Stimulated activated CD4-positive, alpha-beta T cell treated with anti-CD3 and anti-CD28 coated beads, TNF-alpha, amount 100 ng/mL, for 48 hours (primary cell): ENCODE data around the gene ZFHX2.
A peak's percentile ranks its signal among the peaks of the same experiment; 100 is the strongest.

Experiments
- DNase-seq, 3 donors: peaks; one replicate each; pipeline ENCODE4 v3.0.0-alpha.2; 2020; ENCODE audit warnings: low read depth in 3 of 3

Gene ZFHX2

DNA sequence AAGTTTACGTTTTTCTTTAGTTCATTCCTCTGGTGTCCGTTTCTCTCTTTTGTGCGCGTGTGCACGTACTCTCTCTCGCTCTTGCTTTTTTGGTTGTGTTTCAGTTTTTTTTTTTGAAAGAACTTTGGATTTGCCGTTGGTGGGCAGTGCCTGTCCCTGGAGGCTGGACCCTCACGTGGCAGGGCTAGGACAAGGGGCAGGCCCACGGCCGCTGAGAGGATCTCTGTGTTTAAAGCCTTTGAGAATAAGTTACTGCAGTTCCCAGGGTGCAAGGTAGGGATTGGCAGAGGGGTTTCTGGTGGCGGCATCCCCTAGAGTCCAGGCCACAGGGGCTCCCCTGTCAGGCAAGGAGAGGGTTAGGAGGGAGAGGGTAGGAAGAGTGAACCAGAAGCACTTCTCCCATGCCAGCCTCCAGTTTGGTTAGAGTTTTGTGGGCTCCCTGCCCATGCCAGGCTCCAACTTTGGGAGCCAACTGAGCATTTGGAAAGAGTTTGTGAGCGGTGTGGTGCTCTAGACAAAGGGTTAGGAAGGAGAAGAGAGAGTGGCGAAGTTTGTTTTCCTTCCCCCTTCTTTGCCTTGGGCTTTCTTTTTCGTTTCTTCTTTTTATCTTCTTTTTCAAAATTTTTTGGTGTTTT lies 30.5 kb downstream of the ZFHX2 start:
- no peak for DNase-seq

DNA sequence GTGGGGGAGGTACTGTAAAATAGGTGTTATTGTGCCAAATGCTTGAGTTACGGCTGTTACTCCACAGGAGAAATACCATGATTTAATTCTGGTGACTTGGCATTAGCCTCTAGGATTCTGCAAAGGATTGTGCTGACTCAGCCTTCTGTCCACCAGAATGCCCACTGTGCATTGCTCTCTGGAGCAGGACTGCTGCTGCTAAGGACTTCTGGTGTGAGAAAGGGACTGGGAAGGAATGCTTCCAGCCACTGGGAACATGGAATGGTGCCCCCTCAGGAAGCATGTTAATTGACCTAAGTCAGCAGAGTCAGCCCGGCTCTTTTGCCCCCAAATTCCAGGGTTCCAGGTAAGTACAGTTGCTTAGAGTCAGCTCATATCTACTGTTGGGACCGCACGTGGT lies 32.9 kb downstream of the ZFHX2 start:
- no peak for DNase-seq

DNA sequence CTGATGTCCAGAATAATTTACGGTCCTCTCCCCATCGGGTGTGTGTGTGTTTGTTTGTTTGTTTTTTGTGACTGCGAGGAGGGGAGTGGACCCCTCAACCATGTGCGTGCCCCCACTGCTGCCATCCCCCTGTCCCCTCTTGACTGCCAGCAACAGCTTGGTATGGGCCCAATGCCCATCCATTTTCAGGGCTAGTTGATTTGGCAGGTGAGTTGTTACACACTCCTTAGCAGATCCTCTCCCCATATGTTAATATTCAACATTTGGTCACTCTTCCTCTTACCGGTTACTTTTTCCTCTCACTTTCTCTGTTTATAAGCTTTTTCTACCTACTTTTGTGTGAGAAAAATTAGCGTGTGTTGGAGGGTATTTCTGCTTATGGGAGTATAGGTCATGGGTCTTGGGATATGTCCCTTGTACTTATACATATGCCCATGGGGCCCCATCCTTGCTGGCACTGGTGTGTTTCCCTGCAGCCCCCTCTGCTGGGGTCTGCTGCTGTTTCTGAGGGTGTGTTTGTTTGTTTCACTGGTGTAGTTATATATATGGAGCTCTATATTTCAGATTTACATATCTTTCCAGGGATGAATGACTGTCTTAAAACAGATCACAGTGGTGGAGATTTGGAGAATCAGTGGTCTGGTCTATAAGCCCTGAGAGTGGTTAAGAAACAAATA lies 33.8 kb downstream of the ZFHX2 start:
- DNase-seq = no peak

DNA sequence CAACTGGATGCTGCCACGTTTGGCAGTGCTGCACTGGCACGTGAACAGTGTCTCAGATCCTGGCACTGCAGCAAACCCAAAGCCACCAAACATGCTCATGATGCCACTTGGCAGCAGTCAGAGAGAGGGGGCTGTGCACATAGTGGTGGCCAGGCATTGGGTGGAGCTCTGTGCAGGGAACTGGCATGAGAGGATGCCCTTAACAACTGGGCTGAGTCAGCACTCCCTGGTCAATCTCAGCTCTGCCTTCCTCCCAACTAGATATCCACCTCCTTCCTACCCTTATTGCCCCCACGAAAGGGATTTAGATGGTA lies 37.0 kb downstream of the ZFHX2 start:
- DNase-seq = no peak

DNA sequence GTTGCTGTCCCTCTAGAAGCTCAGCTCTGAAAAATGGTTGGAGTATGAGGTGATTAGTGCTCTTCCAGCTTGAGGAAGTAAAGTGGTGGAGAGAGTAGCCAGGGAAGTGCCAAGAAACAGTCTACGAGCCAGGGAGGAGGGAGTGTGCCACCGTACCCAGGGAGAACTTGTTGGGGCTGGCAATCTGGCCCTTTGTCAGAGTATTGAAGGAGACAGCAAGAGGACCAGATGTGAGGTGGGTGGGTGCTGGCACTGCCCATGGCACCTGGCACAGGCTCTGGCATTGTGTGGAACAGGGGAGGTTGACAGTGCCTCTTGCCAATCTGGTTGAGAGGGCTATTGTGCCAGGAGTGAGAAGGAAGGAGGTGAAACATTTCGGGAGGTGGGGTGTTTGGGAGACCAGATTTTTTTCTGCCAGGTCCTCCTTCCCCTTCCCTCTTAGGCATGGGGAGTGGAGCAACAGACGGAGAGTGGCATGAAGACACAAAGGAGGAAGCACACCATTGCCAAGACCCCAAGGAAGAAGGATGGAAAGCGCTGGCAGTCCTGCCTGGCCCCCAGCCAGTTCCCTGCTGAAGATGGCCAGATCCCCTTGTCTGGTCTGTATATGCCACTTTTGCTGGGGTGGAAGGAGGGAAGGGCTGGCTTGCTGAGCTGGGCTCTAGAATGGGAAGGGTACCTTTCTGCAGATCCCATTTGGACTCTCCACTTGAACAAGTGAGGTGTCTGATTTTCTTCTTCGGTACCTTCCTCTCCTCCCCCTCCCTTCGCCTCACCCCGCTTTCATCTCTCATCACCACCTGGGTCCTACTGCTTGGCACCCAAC lies 37.5 kb downstream of the ZFHX2 start:
- no peak for DNase-seq

DNA sequence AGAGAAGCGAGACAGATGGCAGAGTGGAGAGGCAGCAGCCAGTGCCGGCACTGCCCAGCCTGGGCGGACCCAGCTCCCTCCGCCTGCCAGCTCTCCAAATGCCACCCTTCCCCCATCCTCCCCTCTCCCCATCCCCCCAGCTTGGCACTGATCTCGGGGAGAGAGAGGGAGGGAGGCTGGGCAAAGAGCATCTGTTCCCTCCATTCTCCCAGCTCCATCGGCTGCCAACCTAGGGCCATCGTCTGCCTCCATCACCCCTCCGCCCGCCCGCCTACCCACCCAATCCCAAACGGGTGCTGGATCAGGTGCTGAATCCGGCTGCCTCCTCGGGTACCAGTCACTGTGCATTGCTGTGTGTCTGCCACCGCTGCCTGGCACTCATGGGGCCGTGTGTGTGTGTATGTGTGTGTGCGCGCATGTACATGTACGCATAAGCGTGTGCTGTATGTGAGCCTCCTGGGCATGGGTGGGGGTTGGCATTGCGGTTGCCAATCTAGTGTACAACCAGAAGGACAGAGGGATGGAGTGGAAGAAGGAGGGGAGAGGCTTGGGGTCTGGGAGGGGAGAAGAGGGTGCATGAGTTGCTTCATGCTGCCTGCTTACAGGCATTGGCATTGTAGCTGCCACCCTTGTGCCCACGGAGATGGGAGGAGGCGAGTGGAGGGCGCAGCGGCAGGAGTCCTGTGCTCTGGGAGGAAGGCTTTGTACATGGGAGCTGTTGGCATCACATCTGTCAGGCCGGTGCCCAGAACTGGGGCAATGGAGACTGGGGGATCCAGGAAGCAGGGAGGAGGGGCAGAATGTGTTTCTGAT lies 38.4 kb downstream of the ZFHX2 start:
- DNase-seq = no peak

DNA sequence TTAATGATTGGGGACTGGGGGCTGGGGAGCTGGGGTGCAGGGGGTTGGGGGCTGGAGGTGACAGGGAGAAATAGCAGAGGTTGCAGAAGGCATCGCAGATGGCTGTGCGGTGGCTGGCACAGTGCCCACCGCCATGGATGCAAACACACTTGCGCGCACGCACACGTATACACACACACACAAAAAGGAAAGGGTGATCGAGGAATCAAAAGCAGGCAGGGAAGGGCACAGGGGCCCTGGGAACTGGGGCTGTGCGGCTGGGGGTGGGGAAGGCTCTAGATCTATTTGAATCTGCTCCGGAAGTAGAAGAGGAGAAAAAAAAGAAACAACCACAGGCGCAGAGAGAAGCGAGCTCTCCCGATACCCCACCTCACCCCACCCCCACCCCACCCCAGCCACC lies 39.4 kb downstream of the ZFHX2 start:
- no peak for DNase-seq

DNA sequence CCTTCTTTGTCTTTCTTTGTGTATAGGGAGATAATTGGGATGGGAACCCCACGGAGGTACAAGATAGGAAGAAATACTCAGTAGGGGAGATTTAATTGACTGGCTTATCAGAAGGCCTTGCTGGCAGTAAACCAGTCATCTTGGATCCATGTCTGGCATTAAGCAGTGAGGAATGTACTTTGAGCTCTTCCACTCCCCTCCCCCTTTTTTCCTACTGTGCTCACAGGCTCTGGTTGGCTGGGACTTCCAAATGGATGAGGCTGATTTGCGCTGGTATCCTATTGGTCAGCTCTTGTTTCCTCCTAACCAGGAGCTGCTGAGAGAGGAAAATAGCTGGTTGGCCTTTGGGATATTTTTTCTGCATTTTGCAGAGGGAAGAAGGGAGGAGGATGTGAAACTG lies 57.3 kb downstream of the ZFHX2 start:
- no peak for DNase-seq

DNA sequence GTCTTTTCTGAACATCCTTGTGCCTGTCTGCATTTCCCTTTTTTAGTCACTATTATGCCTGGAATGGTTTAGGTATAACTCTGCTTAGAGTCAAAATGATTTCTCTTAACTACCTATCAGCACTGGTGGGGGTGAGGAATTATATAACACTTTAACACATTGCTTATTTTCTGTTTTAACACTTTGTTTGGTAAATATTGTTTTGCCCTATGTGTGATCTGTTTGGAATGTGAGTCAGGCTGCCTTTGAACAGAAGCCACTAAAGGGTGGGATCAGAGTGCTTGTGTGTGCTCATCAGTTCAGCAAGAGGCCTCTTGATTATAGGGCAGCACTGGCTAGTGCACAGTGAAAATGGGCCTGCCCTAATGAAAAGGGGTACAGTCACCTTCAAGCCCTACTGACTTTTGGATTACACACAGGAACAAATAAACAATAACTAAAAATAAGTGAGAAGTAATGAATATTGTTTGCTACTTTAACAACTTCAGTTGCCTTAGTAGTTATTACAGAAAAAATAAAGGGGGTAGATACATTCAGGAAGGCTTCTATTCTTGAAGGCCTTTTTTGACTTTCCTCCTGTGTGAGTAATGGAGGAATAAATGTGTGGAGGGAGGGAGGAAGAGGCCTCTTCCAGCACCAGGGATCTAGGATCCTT lies 58.8 kb downstream of the ZFHX2 start:
- no peak for DNase-seq

DNA sequence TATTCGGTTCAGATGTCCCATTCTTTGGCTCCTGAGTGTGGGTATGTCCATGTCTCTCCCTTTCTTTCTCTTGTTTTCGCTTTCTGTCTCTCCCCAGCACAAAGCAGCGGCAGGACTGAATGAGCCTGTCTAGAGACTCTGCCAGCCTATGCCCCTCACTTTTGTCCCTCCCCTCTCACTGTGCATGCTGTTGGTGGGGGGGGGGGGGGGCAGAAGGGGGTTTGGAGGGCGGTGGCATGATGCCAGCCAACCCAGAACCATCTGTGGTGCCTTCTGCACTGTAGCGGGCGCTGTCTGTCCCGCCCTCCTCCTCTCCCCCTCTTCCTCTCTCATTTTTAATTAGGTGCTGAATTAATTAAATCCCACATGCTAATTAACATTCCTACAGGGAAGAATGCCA lies 64.3 kb downstream of the ZFHX2 start:
- no peak for DNase-seq

DNA sequence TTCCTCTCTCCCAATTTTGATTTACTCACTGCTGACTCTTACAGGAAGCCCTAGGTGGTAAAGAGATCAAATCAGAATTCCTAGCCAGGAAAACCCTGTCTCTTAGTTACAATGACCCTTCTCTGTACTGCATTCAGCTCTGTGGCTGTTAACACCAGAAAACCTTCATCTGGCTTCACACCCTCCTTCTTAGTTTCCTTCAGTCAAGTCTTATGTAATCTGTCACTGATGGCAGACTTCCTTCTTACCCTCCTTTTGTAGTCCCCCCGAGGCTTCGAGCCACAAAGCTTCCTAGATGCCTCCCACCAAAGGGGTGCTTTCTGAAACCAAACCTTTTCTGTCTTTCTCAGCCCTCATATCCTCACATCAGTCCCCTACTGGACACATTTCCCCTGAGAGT lies 65.5 kb downstream of the ZFHX2 start:
- DNase-seq = no peak

DNA sequence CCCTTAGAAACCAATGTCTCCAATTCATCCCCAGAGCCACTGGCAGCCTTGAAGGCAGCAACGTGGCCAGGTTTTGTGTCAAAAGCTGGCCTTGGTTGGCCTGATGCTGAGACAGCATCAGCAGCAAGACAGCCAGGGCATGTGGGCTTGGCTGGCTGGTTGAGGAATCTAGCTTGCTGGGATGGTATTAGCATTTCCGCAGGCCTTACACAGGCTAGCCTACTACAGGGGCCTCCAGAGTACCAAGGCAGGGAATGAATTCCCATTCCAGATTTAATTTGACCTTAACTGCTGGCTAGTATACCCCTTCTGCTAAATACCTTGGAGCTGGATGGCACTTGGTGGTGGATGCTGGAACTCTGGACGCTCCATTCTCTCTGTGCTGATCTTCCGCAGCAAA lies 66.2 kb downstream of the ZFHX2 start:
- no peak for DNase-seq

DNA sequence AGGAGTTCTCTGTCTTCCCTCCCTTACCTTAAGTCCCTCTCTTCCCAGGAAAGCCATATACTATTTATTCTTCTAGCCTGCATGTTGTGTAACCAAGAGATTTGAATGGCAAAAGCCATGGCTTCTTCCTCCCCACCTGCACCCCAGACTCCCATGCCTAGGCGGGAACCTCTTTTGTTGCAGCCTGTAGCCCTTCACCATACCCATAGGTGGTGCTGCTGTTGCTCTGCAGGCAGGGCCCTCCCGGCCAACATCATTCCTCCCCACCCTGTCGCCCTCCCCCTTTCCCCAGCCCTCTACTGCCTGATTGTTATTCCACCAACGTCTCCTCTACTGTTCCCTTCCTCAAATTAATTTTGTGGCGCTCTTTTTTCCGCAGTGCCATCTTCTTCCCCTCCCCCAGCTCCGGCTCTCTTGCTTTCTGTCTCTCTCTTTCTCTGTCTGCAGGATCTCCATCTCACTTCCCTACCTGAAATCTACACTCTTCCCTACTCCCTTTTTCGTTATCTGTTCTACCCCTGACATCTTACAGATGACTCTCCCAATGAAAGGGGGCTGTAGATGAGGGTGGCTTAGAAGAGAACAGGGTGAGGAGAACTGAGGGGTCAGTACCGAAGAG lies 68.2 kb downstream of the ZFHX2 start:
- no peak for DNase-seq

DNA sequence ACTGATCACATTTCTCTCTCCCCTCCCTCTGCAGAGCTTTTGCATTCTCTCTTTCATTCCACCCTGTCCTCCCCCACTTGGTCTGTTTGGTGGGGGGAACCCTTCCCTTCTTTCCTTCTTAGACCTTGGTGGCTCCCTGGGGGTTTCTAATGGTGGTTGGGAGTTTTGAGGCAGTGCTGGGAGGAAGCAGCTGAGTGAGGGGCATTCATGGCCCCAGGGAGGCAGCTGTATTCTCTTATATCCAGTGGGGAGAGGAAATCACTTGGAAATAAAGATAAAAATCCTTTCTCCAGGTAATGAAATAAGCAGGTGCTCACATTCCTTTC lies 68.8 kb downstream of the ZFHX2 start:
- no peak for DNase-seq

DNA sequence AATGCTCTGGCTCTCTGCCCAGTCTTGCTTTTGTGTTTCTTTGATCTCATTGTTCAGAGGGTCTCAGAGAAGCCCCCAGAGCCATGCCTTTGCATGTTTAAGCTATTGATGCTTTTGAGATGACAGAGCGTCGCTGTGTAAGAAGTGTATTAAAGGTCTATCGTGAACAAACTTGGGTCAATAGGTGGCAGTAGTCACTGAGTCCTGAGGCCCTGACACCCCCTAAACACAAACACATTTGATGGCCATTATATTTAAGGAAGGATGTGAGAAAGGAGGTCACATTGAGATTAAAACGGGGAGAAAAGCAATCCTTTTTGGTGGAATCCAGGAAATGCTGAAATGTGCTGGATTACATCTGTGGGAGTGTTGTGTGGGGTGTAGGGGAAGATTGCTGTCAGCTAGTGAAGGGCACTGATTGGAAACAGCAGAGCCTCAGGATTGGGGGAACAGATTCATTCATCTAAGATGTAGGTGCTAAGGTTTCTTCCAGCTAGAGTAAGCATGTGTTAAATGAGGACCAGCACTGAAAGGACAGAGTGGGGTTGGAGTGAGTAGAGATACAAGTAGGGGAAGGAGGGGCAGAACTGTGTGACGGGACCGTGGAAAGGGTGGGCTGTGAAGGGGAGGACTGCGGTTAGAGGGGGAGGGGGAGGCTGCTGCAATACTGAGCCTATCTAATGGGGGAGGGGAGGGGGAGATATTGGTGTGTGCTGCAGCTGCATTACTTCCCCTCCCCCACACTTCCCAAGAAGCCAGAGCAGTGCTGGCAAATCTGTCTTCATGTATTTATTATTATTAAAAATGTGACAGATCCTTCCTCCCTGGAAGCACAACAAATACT lies 69.4 kb downstream of the ZFHX2 start:
- DNase-seq = no peak

DNA sequence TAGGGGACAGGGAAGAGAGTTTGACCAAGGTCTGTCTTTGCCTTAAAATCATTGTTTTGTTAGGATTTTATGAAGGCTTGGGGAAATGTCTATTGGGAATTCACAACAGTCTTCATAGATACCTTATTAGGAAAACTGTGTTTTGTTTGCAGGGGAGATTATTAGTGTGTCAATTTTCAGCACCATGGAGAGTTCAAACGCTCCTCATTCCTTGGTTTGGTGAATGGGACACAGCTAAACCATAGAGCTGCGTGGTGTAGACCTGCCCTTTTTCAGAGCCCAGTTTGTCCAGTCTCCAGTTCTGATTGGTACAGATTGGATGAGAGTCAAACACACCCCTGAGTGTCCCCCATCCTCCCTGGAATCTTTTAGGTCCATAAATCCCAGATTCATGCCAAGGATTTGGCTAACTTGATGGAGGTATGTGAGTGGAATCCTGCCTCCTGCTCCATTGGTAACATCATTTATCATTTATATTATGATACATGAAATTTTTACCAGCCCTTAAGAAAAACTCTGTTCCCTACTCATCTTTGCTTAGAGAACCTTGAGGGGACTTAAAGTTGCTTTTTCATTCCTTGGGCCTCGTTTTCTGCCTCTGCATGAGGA lies 70.1 kb downstream of the ZFHX2 start:
- DNase-seq = no peak

DNA sequence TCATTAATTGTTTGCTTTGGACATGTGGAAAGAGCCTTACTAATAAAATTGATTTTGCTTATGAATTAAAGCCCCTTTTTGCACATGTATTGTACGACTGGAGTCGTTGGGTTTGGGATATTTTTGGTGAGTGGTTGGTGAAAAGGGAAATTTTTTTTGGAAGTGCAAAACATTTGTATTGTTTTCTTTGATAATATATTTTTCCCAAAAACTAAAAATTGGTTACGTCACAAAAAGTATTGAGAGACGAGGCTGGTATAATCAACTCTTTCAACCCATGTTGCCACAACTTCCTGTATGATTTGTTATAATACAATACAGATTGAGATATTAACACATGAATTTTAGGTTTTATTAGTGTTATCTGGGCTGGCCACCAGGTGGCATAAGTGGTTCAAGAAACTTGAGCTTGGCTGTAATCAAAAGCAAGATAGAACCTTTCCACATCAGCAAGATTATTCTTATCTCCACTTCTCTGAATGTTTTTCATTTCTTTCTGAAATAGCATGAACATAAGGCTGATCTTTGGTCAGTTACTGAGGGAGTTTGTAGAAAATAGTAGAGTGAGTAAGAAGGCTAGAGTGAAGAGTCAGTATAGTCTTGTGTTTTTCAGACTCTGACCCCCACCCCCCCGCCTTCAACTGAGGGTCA lies 73.3 kb downstream of the ZFHX2 start:
- peak; percentile 20 to 42 (median 33) for DNase-seq

DNA sequence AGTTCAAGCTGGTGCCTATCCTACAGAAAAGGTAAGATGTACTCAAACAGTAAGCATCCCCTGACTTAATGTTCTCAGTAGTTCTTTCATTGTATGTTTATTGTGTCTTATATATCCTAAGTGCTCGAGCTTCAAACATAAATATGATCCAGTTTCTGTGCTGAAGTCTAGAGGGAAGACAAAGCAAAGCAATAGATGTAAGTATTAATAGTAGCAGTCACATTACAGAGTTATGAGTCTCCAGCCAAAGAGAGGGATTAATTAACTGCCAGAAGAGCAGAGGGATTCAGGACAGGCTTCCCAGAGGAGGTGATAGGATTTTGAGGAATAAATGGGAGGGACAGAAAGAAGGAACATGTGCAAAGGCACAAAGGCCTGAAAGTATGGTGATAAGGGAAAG lies 80.6 kb downstream of the ZFHX2 start:
- DNase-seq = no peak
